SU-DHL-6 (cell line): Measurements from ENCODE around the gene ADAMTS10.
"Not testable (repeated sequence)": the region's sequence is repeated elsewhere in the genome, so short reads cannot be mapped to it uniquely, and the experiment has no call there.

Experiments used
- H2AFZ ChIP-seq: fragments of 200-600 bp; sonication (generic); 2 replicates; pipeline ENCODE4 v1.6.1; 2014; ENCODE audit warnings: low read depth, mild to moderate bottlenecking, moderate library complexity, mixed read lengths, antibody characterized with exemption, low read length; ENCODE audit not compliant: severe bottlenecking
- H3F3A ChIP-seq: fragments of 200-600 bp; shearing (Covaris generic); 2 replicates; pipeline ENCODE4 v1.6.0; 2016; ENCODE audit warnings: antibody characterized with exemption, mild to moderate bottlenecking; ENCODE audit not compliant: insufficient read depth
- H3K27ac ChIP-seq: fragments of 200-600 bp; sonication (generic); 2 replicates; pipeline ENCODE4 v1.5.1; 2016; ENCODE audit warnings: low read depth, mild to moderate bottlenecking, low read length, moderate library complexity, mixed read lengths
- H3K27me3 ChIP-seq: fragments of 200-600 bp; sonication (generic), shearing (Covaris generic); 2 replicates; pipeline ENCODE4 v1.6.0; 2014; ENCODE audit warnings: mild to moderate bottlenecking, low read length
- H3K36me3 ChIP-seq: fragments of 200-600 bp; sonication (generic); 2 replicates; pipeline ENCODE4 v1.6.1; 2014; ENCODE audit warnings: mild to moderate bottlenecking, low read length, mixed read lengths
- H3K4me2 ChIP-seq: fragments of 300-600, 200-600 bp; shearing (Covaris generic), sonication (generic); 2 replicates; pipeline ENCODE4 v1.6.0; 2014; ENCODE audit warnings: low read length, low read depth, mild to moderate bottlenecking; ENCODE audit not compliant: poor library complexity, severe bottlenecking
- H3K4me3 ChIP-seq: fragments of 200-600 bp; sonication (generic); 2 replicates; pipeline ENCODE4 v1.5.1; 2014; ENCODE audit warnings: antibody characterized with exemption, low read length, mild to moderate bottlenecking, mixed read lengths; ENCODE audit not compliant: insufficient read depth, poor library complexity, severe bottlenecking
- H3K79me2 ChIP-seq: fragments of 200-600 bp; sonication (generic); 2 replicates; pipeline ENCODE4 v1.6.1; 2014; ENCODE audit warnings: mild to moderate bottlenecking, low read length, moderate library complexity; ENCODE audit not compliant: insufficient read depth
- H3K9ac ChIP-seq: fragments of 200-600 bp; sonication (generic); 2 replicates; pipeline ENCODE4 v1.7.0; 2014; ENCODE audit warnings: mild to moderate bottlenecking, low read length
- H3K9me2 ChIP-seq: fragments of 200-600 bp; sonication (generic); replicated peaks from 2 replicates; pipeline ENCODE4 v1.6.1; 2014; ENCODE audit warnings: low read length; ENCODE audit not compliant: insufficient read depth
- H3K9me3 ChIP-seq: fragments of 200-600 bp; sonication (generic); 2 replicates; pipeline ENCODE4 v1.6.1; 2014; ENCODE audit warnings: low read length, mixed read lengths; ENCODE audit not compliant: insufficient read depth
- H4K20me1 ChIP-seq: fragments of 200-600 bp; sonication (generic); 2 replicates; pipeline ENCODE4 v1.6.1; 2014; ENCODE audit warnings: low read depth, mild to moderate bottlenecking, antibody characterized with exemption, low read length, moderate library complexity, mixed read lengths
- CTCF ChIP-seq: fragments of 200-600 bp; sonication (generic); IDR thresholded peaks from one replicate; pipeline ENCODE4 v1.5.1; 2017; ENCODE audit warnings: antibody characterized with exemption, mild to moderate bottlenecking, low read length, moderate library complexity; ENCODE audit not compliant: insufficient read depth, poor library complexity, severe bottlenecking
- EZH2phosphoT487 ChIP-seq: fragments of 200-600 bp; sonication (generic), shearing (Covaris generic); conservative IDR thresholded peaks from 2 replicates; pipeline ENCODE4 v1.6.1; 2018; ENCODE audit warnings: mild to moderate bottlenecking, antibody characterized with exemption, low read length, moderate library complexity, mixed read lengths

ADAMTS10 gene

DNA sequence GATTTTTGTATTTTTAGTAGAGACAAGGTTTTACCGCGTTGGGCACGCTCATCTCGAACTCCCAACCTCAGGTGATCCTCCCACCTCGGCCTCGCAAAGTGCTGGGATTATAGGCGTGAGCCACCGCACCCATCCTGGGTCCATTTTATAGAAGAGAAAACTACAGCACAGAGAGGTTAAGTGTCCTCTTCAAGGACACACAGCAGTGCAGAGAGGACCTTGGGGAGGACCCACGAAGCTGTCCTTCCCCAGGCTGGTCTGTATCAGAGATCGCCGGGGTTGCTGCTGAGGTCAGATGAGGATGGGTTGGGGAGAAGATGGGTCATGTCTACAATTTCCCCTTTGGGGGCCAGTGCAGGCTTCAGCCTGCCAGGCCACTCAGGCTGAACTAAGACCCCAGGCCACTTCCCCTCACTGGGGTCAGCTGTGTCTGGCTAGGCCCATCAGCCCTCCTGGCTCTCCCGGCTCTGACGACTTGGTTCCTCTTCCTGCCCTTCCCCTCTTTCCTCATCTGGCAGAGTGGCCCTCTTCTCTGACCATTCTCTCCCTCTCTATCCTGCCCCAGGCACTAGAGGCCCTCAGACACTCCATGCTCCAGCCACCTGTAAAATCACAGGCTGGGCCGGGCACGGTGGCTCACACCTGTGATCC is 42.9 kb downstream of the ADAMTS10 start:
- Histone ChIP-seq H3K36me3 (no peaks in the 10 kb centered on the region), H2AFZ (no peak overlapping the region), H3K4me3 (no peak overlapping the region), H3K9ac (no peak overlapping the region), H3K9me3 (no peaks in the 10 kb centered on the region), H3K27me3 (no peaks in the 10 kb centered on the region), H3K27ac (no peak overlapping the region), H4K20me1 (no peaks in the 10 kb centered on the region), H3K4me2 (no peak overlapping the region), H3K9me2 (no peaks in the 10 kb centered on the region), H3F3A (no peaks in the 10 kb centered on the region), H3K79me2 (no peaks in the 10 kb centered on the region)
- no peak for TF ChIP-seq CTCF
- no peak for TF ChIP-seq EZH2phosphoT487

GRCh38 chr19:8566855-8567254 is 43.7 kb downstream of the ADAMTS10 start:
- H3K79me2 ChIP-seq, result no peaks in the 10 kb centered on the region
- H3K4me2 ChIP-seq, result no peak overlapping the region
- no peak overlapping the region for H3K4me3 ChIP-seq
- H2AFZ ChIP-seq, result no peak overlapping the region
- H3K27ac ChIP-seq, result no peak overlapping the region
- H3K36me3 ChIP-seq, result no peaks in the 10 kb centered on the region
- no peaks in the 10 kb centered on the region for H4K20me1 ChIP-seq
- no peaks in the 10 kb centered on the region for H3F3A ChIP-seq
- TF ChIP-seq CTCF, result no peak
- H3K9me3 ChIP-seq, result no peaks in the 10 kb centered on the region
- H3K9me2 ChIP-seq, result no peaks in the 10 kb centered on the region
- no peaks in the 10 kb centered on the region for H3K27me3 ChIP-seq
- no peak overlapping the region for H3K9ac ChIP-seq

- H2AFZ ChIP-seq, H3K4me3 ChIP-seq, H3F3A ChIP-seq, H3K9me2 ChIP-seq, H4K20me1 ChIP-seq, H3K36me3 ChIP-seq, H3K9ac ChIP-seq, H3K27me3 ChIP-seq, H3K4me2 ChIP-seq, H3K9me3 ChIP-seq, H3K79me2 ChIP-seq, H3K27ac ChIP-seq: not testable (repeated sequence)
Observed at GRCh38 chr19:8564866-8565265, 45.6 kb downstream of the ADAMTS10 start.

DNA sequence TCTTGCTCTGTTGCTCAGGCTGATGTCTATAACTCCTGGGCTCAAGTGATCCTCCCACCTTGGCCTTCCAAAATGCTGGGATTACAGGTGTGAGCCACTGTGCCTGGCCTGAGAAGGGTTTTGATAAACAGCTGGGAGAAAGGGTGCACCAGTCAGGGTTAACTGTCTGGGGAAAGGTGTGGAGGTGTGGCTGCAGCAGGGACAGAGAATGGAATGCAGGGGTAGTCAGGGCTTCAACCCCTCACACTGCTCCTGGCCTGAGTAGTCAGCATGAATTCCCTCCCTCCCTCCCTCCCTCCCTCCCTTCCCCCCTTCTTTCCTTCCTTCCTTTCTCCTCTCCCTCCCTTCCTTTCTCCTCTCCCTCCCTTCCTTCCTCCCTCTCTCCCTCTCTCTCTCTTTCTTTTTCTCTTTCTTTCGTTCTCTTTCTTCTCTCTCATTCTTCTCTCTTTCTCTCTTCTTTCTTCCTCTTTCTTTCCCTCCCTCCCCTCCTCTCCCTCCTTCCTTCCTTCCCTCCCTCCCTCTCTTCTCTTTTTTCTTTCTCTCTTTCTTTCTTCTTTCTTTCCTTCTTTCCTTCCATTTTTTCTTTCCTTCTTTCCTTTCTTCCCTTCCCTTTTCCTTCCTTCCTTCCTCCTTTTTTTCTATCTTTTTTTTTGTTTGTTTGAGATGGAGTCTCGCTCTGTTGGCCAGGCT is 49.3 kb downstream of the ADAMTS10 start:
- Histone ChIP-seq H3K36me3 (no peaks in the 10 kb centered on the region), H3K9me2 (no peaks in the 10 kb centered on the region), H3K4me2 (no peak overlapping the region), H3K79me2 (no peaks in the 10 kb centered on the region), H3K9ac (no peak overlapping the region), H4K20me1 (no peaks in the 10 kb centered on the region), H3K27ac (no peak overlapping the region), H3K9me3 (no peaks in the 10 kb centered on the region), H2AFZ (no peak overlapping the region), H3K27me3 (no peaks in the 10 kb centered on the region), H3K4me3 (no peak overlapping the region), H3F3A (no peaks in the 10 kb centered on the region)
- no peak for TF ChIP-seq CTCF
- TF ChIP-seq EZH2phosphoT487, result no peak
